Thymus (tissue), 11 donors: Measurements from ENCODE around the gene SEMA3D. TPM values are rescaled to one million over a fixed set of nuclear protein-coding genes. Genes with fewer than 3 reads are reported as not detected.

Experiments
- DNase-seq, 9 donors: peaks; one replicate each; pipeline ENCODE4 v3.0.0-alpha.2; 2013; ENCODE audit warnings: low spot score in 9 of 9, low read depth in 6 of 9, missing footprints in 1 of 9
- H3K27ac ChIP-seq, 2 donors: one replicate each; pipeline ENCODE4 v1.5.1; 2013; ENCODE audit warnings: control low read depth in 1 of 2, low read depth in 1 of 2, low read length in 1 of 2, mild to moderate bottlenecking in 1 of 2, moderate library complexity in 1 of 2
- H3K27me3 ChIP-seq, 2 donors: one replicate each; pipeline ENCODE4 v1.5.1; 2013; ENCODE audit warnings: low read length in 1 of 2; ENCODE audit not compliant: control insufficient read depth in 2 of 2, insufficient read depth in 1 of 2
- H3K36me3 ChIP-seq, 2 donors: one replicate each; pipeline ENCODE4 v1.5.1; 2013; ENCODE audit warnings: low read length in 1 of 2, mild to moderate bottlenecking in 1 of 2, moderate library complexity in 1 of 2; ENCODE audit not compliant: control insufficient read depth in 2 of 2, insufficient read depth in 2 of 2
- H3K4me1 ChIP-seq, 2 donors: one replicate each; pipeline ENCODE4 v1.5.1; 2013; ENCODE audit warnings: low read length in 2 of 2; ENCODE audit not compliant: control insufficient read depth in 2 of 2, insufficient read depth in 2 of 2
- H3K4me3 ChIP-seq, 2 donors: one replicate each; pipeline ENCODE4 v1.5.1; 2013; ENCODE audit warnings: low read length in 2 of 2, control low read depth in 1 of 2, mild to moderate bottlenecking in 1 of 2
- H3K9me3 ChIP-seq, 2 donors: one replicate each; pipeline ENCODE4 v1.5.1; 2013; ENCODE audit warnings: low read length in 1 of 2, mild to moderate bottlenecking in 1 of 2; ENCODE audit not compliant: control insufficient read depth in 2 of 2, insufficient read depth in 1 of 2
- WGBS: extraction: QIAGEN DNeasy Blood & Tissue Kit; methylation state at CpG from one replicate; pipeline ENCODE4 v1.1.7; 2013; 5-methylcytosine and 5-hydroxymethylcytosine counted together
- polyA plus RNA-seq: library from polyadenylated mRNA; stranded (reverse); fragments of 200-250 nt; gene quantifications from one replicate; pipeline ENCODE4 v1.2.3, GENCODE V29; 2013
- total RNA-seq: library from RNA; stranded (reverse); fragments of 120-200 nt; gene quantifications from one replicate; pipeline ENCODE4 v1.2.4, GENCODE V29; 2013
- donor health status: healthy.

Gene SEMA3D
- total and polyA plus RNA-seq, 2 donors, result 0.32 to 1.3 TPM

DNA sequence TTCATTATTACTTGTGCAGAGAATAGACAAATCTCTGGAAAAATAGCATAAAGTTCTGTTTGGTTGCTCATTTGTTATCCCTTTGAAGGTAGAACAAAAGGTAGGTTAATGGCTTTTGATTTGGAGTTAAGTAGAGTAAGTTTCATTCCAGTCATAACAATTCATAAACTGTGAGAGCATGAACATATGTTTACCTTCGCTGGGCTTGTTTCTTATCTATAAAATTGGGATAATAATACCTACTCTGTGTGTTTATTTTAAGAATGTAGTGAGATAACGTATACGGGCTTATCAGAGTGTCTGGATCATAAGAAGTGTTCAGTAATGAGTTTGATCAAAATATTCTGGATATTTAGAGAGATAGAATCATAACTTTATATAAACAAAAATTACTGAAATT, 155.4 kb downstream of the SEMA3D start:
- Histone ChIP-seq H3K27ac (no peak overlapping the region), H3K9me3 (no peaks in the 10 kb centered on the region), H3K4me3 (no peak overlapping the region), H3K4me1 (no peaks in the 10 kb centered on the region), H3K27me3 (no peaks in the 10 kb centered on the region), H3K36me3 (no peaks in the 10 kb centered on the region)
- DNase-seq, result no peak
- 94% methylated on average over 3 of the region's 3 CpGs for WGBS

DNA sequence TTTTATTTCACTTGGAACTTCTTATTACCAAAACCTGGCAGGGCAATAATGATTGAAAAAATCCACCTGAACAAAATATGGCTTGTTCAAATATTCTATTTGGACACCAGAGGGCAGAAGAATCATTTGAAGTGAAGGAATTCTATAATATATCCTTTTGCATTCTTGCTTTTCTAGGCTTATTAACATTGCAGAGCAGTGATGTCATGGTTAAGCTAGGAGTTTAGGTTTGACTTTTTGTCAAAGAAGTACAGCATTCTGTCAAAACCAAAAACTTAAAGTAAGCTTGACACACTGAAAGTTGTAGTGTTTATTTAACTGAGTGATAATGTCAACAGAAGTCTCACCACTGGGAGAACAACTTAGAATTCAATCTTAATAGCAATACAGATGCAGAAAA, 156.0 kb downstream of the SEMA3D start:
- Histone ChIP-seq H3K36me3 (no peaks in the 10 kb centered on the region), H3K4me1 (no peaks in the 10 kb centered on the region), H3K27me3 (no peaks in the 10 kb centered on the region), H3K27ac (no peak overlapping the region), H3K4me3 (no peak overlapping the region), H3K9me3 (no peaks in the 10 kb centered on the region)
- DNase-seq, result peak in 1 of 9 donors; percentile 7

GRCh38 chr7:85025312-85025756, 161.5 kb downstream of the SEMA3D start:
- peak in 2 of 9 donors; percentile 10 to 28 for DNase-seq
- Histone ChIP-seq H3K9me3 (no peaks in the 10 kb centered on the region), H3K4me1 (no peaks in the 10 kb centered on the region), H3K4me3 (no peak overlapping the region), H3K36me3 (no peaks in the 10 kb centered on the region), H3K27me3 (no peaks in the 10 kb centered on the region), H3K27ac (no peak overlapping the region)
- WGBS, result 91% methylated on average over 3 of the region's 3 CpGs

- Histone ChIP-seq H3K27me3 (no peaks in the 10 kb centered on the region), H3K36me3 (no peaks in the 10 kb centered on the region), H3K4me1 (no peaks in the 10 kb centered on the region), H3K9me3 (no peaks in the 10 kb centered on the region), H3K4me3 (no peak overlapping the region), H3K27ac (no peak overlapping the region)
- no peak for DNase-seq
- 95% methylated on average over 4 of the region's 4 CpGs for WGBS
These were observed 162.9 kb downstream of the SEMA3D start for GRCh38 chr7:85023916-85024315.

- H3K4me3 ChIP-seq, result no peak overlapping the region
- 26% methylated on average over 2 of the region's 2 CpGs for WGBS
- no peak overlapping the region for H3K27ac ChIP-seq
- DNase-seq, result peak in 6 of 9 donors; percentile 19 to 53 (median 25)
- H3K27me3 ChIP-seq, result no peaks in the 10 kb centered on the region
- no peaks in the 10 kb centered on the region for H3K36me3 ChIP-seq
- no peaks in the 10 kb centered on the region for H3K4me1 ChIP-seq
- no peaks in the 10 kb centered on the region for H3K9me3 ChIP-seq
These were observed 163.7 kb downstream of the SEMA3D start for GRCh38 chr7:85023066-85023712.

DNA sequence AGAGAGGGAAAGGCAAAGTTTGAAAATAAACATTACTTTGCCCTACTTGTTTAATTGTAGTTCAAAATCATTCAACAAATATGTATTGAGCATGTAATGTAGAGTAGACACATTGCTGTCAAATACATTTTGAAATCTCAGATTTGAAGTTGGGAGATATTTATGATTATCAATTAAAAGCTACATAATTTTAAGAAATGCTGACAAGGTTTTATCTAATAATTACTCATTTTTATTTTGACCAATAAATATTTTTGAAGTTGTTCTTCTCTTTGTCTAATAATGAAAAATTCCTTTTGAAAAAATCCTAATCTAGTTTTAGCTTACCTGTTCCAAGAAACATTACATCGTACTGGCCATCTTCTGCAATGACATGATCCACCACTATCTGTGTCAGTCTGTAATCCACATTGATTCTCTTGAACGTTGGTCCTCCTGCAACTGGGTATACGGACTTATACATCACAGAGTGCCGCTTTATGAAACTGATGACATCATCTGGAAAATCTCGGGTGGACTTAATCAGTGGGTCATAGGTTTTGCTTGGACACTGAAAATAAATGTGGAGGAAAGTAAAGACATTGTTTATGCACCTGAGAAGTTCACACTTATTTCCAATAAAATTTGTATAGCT, 164.7 kb downstream of the SEMA3D start:
- no peak overlapping the region for H3K27ac ChIP-seq
- no peak for DNase-seq
- WGBS, result 95% methylated on average over 5 of the region's 5 CpGs
- H3K4me1 ChIP-seq, result no peaks in the 10 kb centered on the region
- H3K36me3 ChIP-seq, result no peaks in the 10 kb centered on the region
- no peak overlapping the region for H3K4me3 ChIP-seq
- no peaks in the 10 kb centered on the region for H3K9me3 ChIP-seq
- H3K27me3 ChIP-seq, result no peaks in the 10 kb centered on the region

- no peak for DNase-seq
- H3K27ac ChIP-seq, result no peak overlapping the region
- H3K4me3 ChIP-seq, result no peak overlapping the region
- H3K27me3 ChIP-seq, result no peaks in the 10 kb centered on the region
- no peaks in the 10 kb centered on the region for H3K36me3 ChIP-seq
- WGBS, result 93% methylated on average over 4 of the region's 4 CpGs
- no peaks in the 10 kb centered on the region for H3K4me1 ChIP-seq
- H3K9me3 ChIP-seq, result no peaks in the 10 kb centered on the region
These were observed 165.7 kb downstream of the SEMA3D start for GRCh38 chr7:85021101-85021704.

DNA sequence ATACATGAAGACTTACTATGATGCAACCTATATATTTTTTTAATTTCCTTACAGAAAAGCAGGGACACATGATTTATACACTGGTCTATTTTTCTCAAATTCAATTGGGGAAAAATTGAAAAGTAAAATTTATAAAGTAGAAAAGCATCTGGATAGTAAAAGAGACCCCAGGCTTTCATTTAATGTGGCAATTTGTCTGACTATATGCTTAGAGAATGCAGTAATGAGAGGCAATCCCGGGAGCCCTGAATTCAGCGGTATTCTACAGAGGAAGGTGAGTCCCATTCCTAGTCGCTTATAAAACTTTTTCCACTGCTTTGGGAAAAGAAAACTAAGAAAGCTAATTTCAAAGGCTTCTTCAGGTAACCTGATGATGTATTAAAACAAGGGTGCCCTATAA, 167.1 kb downstream of the SEMA3D start:
- H3K27ac ChIP-seq, result no peak overlapping the region
- no peaks in the 10 kb centered on the region for H3K9me3 ChIP-seq
- H3K27me3 ChIP-seq, result no peaks in the 10 kb centered on the region
- DNase-seq, result no peak
- no peak overlapping the region for H3K4me3 ChIP-seq
- 97% methylated on average over 3 of the region's 3 CpGs for WGBS
- H3K36me3 ChIP-seq, result no peaks in the 10 kb centered on the region
- H3K4me1 ChIP-seq, result no peaks in the 10 kb centered on the region

DNA sequence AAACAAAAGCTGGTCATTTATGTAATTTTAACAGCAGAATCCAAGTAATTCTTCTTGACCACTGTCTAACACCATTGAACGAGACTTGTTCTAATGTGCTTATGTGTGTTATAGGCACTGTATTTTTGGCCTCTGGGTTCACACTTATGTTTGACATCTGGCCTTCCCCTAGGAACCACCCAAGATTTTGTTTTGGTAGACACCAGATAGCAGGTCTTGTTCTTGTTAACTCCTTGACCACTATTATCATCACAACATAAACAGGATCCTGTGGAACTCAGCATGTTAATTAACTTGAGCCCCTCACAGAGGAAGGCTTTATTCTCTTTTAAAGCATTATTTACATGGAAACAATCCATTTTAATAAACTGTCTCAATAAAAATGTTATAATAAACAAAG, 167.7 kb downstream of the SEMA3D start:
- H3K27me3 ChIP-seq, result no peaks in the 10 kb centered on the region
- DNase-seq, result no peak
- 92% methylated on average over 1 of the region's 1 CpG for WGBS
- H3K4me3 ChIP-seq, result no peak overlapping the region
- H3K27ac ChIP-seq, result no peak overlapping the region
- no peaks in the 10 kb centered on the region for H3K36me3 ChIP-seq
- no peaks in the 10 kb centered on the region for H3K4me1 ChIP-seq
- no peaks in the 10 kb centered on the region for H3K9me3 ChIP-seq
